ENCODE measurements around the gene OR2T8.

Gene OR2T8

DNA sequence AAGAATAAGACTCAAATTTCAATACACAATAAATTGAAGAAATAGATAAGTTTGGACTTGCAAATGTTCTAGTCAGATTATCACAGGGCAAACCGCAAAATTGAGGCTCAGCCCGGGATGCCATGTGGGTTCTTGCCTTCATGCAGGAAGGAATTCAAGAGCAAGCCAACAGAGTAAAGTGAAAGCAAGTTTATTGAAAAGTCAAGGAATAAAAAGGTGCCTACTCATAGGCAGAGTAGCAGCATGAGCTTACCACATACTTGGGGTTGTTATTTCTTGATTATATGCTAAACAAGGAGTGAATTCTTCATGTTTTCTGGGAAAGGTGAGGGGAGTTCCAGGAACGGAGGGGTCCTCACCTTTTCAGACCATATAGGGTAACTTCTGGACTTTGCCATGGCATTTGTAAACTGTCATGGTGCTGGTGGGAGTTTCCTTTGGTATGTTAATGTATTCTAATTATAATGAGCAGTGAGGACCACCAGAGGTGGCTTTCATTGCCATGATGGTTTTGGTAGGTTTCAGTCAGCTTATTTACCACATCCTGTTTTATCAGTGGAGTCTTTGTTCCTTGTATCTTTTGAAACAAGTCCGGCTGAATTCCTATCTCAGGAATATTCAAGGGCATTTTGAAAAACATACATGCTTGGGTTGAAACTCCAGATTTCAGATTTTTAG lies 43.0 kb downstream of the OR2T8 start:
- no peak for DNase-seq

DNA sequence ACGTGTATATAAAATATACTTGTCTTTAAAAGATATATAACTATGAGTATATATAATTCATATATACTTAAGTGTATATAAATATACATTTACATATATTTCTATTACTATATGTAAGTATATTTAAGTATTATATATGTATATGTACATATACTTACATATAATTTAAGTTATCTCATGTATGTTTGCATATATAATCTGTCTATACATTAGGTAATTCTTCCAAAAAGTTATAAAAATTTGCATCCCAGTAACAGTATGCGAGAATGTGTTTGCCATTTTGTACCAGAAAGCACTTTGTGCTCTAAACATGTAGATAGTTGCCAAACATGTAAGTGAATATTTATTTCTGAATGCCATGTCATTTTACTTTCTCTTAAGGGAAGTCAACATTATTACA lies 44.9 kb downstream of the OR2T8 start, which contains the start of gene OR2AK2:
Gene OR2AK2 (plus strand): TSS at position 301 of the 400 bp plus-strand sequence. CDS start 144 bp downstream, outside the sequence.
- no peak for DNase-seq

DNA sequence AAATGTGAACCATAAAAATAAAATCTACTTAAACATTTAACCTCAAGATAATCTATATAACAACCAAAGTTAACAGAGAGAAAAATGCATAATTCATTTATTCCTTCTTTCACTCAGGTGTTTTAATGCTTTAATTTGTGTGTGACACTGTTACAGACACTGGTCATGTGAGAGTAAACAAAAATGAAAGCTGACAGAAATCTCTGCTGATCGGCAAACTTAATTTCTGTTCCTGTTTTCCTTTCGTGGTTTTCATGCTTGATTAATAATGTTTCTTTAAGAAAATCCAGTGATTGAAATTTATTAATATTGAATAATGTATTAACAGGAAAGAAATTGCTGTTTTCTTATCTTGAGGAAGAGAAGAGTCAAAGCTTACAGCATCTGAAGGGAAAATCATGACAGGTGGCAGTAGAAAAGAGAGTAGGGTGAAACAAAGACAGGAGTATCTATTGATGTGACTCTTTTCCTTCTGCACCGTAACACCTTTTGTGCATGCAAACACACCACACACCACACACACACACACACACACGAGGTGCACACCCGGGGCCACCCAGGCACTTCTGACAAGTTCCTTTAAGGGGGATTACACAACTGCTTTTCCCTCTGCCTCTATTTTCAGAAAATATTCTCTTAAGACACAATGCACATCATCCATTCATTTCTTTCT lies 46.6 kb downstream of the OR2T8 start:
- DNase-seq = peak; percentile 46
